ENCODE data around the gene KDM4B. TPM values are rescaled to one million over a fixed set of nuclear protein-coding genes. Genes with fewer than 3 reads are reported as not detected.
A peak's percentile ranks its signal among the peaks of the same experiment; 100 is the strongest.

KDM4B gene
- total RNA-seq, 1 experiment from 2014 or later = 43.7 TPM

- Mint-ChIP-seq H3K36me3 (ENCODE audit: insufficient read depth in 1 of 3, low read depth in 3 of 3) (peaks cover 27 to 41% (median 37%) of the 10 kb centered on the region in 3 experiments), H3K27ac (peak overlapping the region in 1 of 3 experiments; percentile 92; a peak in 1 of 7 replicates), H3K4me3 (no peak overlapping the region), H3K27me3 (ENCODE audit: low read depth) (no peaks in the 10 kb centered on the region), H3K4me1 (0 out of 4 replicates have a peak, but pooled peaks cover 0 to 4% of the 10 kb centered on the region in 2 experiments), H3K9me3 (peaks cover 23 to 25% of the 10 kb centered on the region in 2 experiments)
- no peak overlapping the region for H4K5ac ChIP-seq (ENCODE audit: insufficient read length, low read depth, low read length)
- H2AK5ac ChIP-seq (ENCODE audit: insufficient read length, low read length) = no peak overlapping the region
- H4K91ac ChIP-seq (ENCODE audit: insufficient read length, low read depth, low read length) = no peak overlapping the region
- no peak overlapping the region for H2BK12ac ChIP-seq (ENCODE audit: insufficient read length, low read depth, low read length)
- no peak overlapping the region for H2AFZ ChIP-seq (ENCODE audit: low read length)
- no peak overlapping the region for H3T11ph ChIP-seq (ENCODE audit: low read length)
- no peaks in the 10 kb centered on the region for H3K23me2 ChIP-seq (ENCODE audit: insufficient read length, low read depth, low read length, poor library complexity, severe bottlenecking)
- no peak overlapping the region for H3K4ac ChIP-seq (ENCODE audit: low read depth, low read length)
- H3K9ac ChIP-seq (ENCODE audit: extremely low read depth, insufficient read length, low read length) = no peak overlapping the region
- no peaks in the 10 kb centered on the region for H4K20me1 ChIP-seq (ENCODE audit: control insufficient read depth, insufficient read depth, insufficient read length)
- no peaks in the 10 kb centered on the region for H3K4me1 ChIP-seq (ENCODE audit: insufficient read depth, low read length)
- H3K9me3 ChIP-seq (ENCODE audit: control insufficient read depth, low read depth, low read length) = peaks cover 8% of the 10 kb centered on the region
- no peak overlapping the region for H3K23ac ChIP-seq (ENCODE audit: insufficient read length, low read depth, low read length)
- H3K27ac ChIP-seq (ENCODE audit: insufficient read length, low read depth, low read length) = no peak overlapping the region
- no peak overlapping the region for H2BK120ac ChIP-seq (ENCODE audit: low read depth, low read length, poor library complexity, severe bottlenecking)
- no peak overlapping the region for H2BK20ac ChIP-seq (ENCODE audit: low read depth, low read length, poor library complexity, severe bottlenecking)
- H3K27me3 ChIP-seq (ENCODE audit: insufficient read depth, low read length) = no peaks in the 10 kb centered on the region
- no peak for DNase-seq
- no peaks in the 10 kb centered on the region for H3K79me2 ChIP-seq (ENCODE audit: insufficient read depth, low read length)
- H3K14ac ChIP-seq (ENCODE audit: insufficient read depth, low read length) = no peak overlapping the region
- no peak overlapping the region for H4K8ac ChIP-seq (replicated peaks; ENCODE audit: insufficient read length, low read depth, low read length)
- no peaks in the 10 kb centered on the region for H3K79me1 ChIP-seq (ENCODE audit: insufficient read depth, low read depth, low read length, poor library complexity, severe bottlenecking)
- no peak overlapping the region for H2BK15ac ChIP-seq (ENCODE audit: low read depth, low read length)
- no peak for TF ChIP-seq CTCF (conservative IDR thresholded peaks at IDR 0.05)
- no peak overlapping the region for H3K4me2 ChIP-seq (ENCODE audit: insufficient read depth, insufficient read length, low read length)
- H3K56ac ChIP-seq (ENCODE audit: insufficient read length, low read depth, low read length) = no peak overlapping the region
- no CpG with 5 or more reads among the region's 21 CpGs for WGBS (ENCODE audit: extremely low coverage, insufficient read length, low lambda C conversion rate)
- H2BK5ac ChIP-seq (ENCODE audit: insufficient read length, low read length) = no peak overlapping the region
- no peak overlapping the region for H3K18ac ChIP-seq (ENCODE audit: insufficient read length, low read depth, low read length)
Observed at GRCh38 chr19:5102520-5102919, 133.6 kb downstream of the KDM4B start.
